Stomach smooth muscle (tissue), 2 donors: ENCODE measurements around the gene ECSCR.
"Not testable (repeated sequence)": the region's sequence is repeated elsewhere in the genome, so short reads cannot be mapped to it uniquely, and the experiment has no call there.

Experiments
- H3K27ac ChIP-seq: one replicate; pipeline ENCODE4 v1.7.0; 2013; ENCODE audit warnings: mild to moderate bottlenecking, low read length, inconsistent platforms
- H3K27me3 ChIP-seq, 2 donors: one replicate each; pipeline ENCODE4 v1.7.0; 2013; ENCODE audit warnings: low read length in 2 of 2; ENCODE audit not compliant: insufficient read depth in 2 of 2, control insufficient read depth in 1 of 2
- H3K36me3 ChIP-seq, 2 donors: one replicate each; pipeline ENCODE4 v1.7.0; 2013; ENCODE audit warnings: low read length in 2 of 2; ENCODE audit not compliant: control insufficient read depth in 2 of 2, insufficient read depth in 2 of 2
- H3K4me1 ChIP-seq: one replicate; pipeline ENCODE4 v1.7.0; 2013; ENCODE audit warnings: low read length; ENCODE audit not compliant: control insufficient read depth, insufficient read depth
- H3K4me3 ChIP-seq, 2 donors: one replicate each; pipeline ENCODE4 v1.7.0; 2013; ENCODE audit warnings: low read length in 2 of 2
- H3K9ac ChIP-seq, 2 donors: one replicate each; pipeline ENCODE4 v1.7.0; 2013; ENCODE audit warnings: low read length in 2 of 2, mild to moderate bottlenecking in 1 of 2
- H3K9me3 ChIP-seq, 2 donors: one replicate each; pipeline ENCODE4 v1.7.0; 2013; ENCODE audit warnings: low read length in 2 of 2; ENCODE audit not compliant: control insufficient read depth in 2 of 2
- donor health status: healthy.
- donor health status: Pancreatic carcinoma.

The ECSCR gene

DNA sequence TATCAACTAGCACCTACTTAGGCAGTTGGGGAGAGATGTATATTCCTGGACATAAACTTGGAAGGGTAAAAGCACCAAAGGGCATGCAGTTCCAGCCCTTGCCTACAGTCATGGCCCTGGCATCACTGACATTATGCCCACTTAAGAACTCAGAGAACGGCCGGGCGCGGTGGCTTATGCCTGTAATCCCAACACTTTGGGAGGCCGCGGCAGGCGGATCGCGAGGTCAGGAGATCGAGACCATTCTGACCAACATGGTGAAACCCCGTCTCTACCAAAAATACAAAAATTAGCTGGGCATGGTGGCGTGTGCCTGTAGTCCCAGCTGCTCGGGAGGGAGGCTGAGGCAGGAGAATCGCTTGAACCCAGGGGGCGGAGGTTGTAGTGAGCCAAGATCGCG lies 22.1 kb downstream of the ECSCR start:
- not testable (repeated sequence) for H3K9me3 ChIP-seq, H3K27me3 ChIP-seq, H3K4me3 ChIP-seq, H3K36me3 ChIP-seq, H3K9ac ChIP-seq
- Histone ChIP-seq H3K4me1 (peaks cover 18% of the 10 kb centered on the region), H3K27ac (peak overlapping the region; percentile 92)

- H3K36me3 ChIP-seq = peaks cover 0 to 6% of the 10 kb centered on the region in 2 donors
- peak within 1 kb of the TSS; percentile 92 for H3K27ac ChIP-seq
- peaks cover 15% of the 10 kb centered on the region for H3K4me1 ChIP-seq
- peak within 1 kb of the TSS; percentile 94 to 99 for H3K9ac ChIP-seq
- H3K4me3 ChIP-seq = peak within 1 kb of the TSS; percentile 82 to 97
- H3K27me3 ChIP-seq = no peaks in the 10 kb centered on the region
- no peaks in the 10 kb centered on the region for H3K9me3 ChIP-seq
These were observed 23.3 kb downstream of the ECSCR start, which contains the start of gene DNAJC18 for GRCh38 chr5:139439013-139439903. Gene DNAJC18, minus strand, starts transcription at chr5:139439525. Its CDS starts 80 bp downstream, at chr5:139439445.

GRCh38 chr5:139438707-139439012 lies 23.9 kb downstream of the ECSCR start:
- peak overlapping the region; percentile 82 to 97 for H3K4me3 ChIP-seq
- peaks cover 0 to 6% of the 10 kb centered on the region in 2 donors for H3K36me3 ChIP-seq
- H3K9ac ChIP-seq = peak overlapping the region in 1 of 2 donors; percentile 75
- H3K4me1 ChIP-seq = peaks cover 15% of the 10 kb centered on the region
- H3K27ac ChIP-seq = no peak overlapping the region
- H3K27me3 ChIP-seq = no peaks in the 10 kb centered on the region
- no peaks in the 10 kb centered on the region for H3K9me3 ChIP-seq

DNA sequence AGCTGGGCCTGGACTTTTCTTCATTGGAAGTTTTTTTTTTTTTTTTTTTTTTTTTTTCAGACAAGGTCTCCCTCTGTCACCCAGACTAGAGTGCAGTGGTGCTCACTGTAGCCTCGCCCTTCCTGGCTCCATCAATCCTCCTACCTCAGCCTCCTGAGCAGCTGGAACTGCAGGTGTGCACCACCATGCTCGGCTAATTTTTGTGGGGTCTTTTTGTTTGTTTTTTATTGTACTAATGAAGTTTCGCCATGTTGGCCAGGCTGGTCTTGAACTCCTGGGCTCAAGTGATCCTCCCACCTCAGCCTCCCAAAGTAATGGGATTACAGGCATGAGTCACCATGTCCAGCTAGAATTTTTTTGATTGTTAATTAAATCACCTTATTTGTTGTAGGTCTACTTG lies 26.9 kb downstream of the ECSCR start:
- no peak overlapping the region for H3K9ac ChIP-seq
- H3K4me3 ChIP-seq = no peak overlapping the region
- peaks cover 15% of the 10 kb centered on the region for H3K4me1 ChIP-seq
- no peaks in the 10 kb centered on the region for H3K27me3 ChIP-seq
- H3K36me3 ChIP-seq = peaks cover 5 to 13% of the 10 kb centered on the region in 2 donors
- H3K27ac ChIP-seq = no peak overlapping the region
- no peaks in the 10 kb centered on the region for H3K9me3 ChIP-seq

GRCh38 chr5:139431706-139432105 lies 30.8 kb downstream of the ECSCR start:
- Histone ChIP-seq H3K36me3 (peaks cover 12 to 16% of the 10 kb centered on the region in 2 donors), H3K27ac (no peak overlapping the region), H3K4me3 (no peak overlapping the region), H3K9me3 (no peaks in the 10 kb centered on the region), H3K27me3 (no peaks in the 10 kb centered on the region), H3K4me1 (no peaks in the 10 kb centered on the region), H3K9ac (no peak overlapping the region)

- H3K9me3 ChIP-seq = no peaks in the 10 kb centered on the region
- no peak overlapping the region for H3K4me3 ChIP-seq
- peaks cover 18 to 22% of the 10 kb centered on the region in 2 donors for H3K36me3 ChIP-seq
- H3K9ac ChIP-seq = no peak overlapping the region
- H3K27me3 ChIP-seq = no peaks in the 10 kb centered on the region
- no peaks in the 10 kb centered on the region for H3K4me1 ChIP-seq
- H3K27ac ChIP-seq = no peak overlapping the region
These were observed 32.5 kb downstream of the ECSCR start for GRCh38 chr5:139430015-139430414.

GRCh38 chr5:139426203-139426885 lies 36.2 kb downstream of the ECSCR start:
- H3K27ac ChIP-seq = no peak overlapping the region

GRCh38 chr5:139425497-139425896 lies 37.0 kb downstream of the ECSCR start:
- Histone ChIP-seq H3K27me3 (no peaks in the 10 kb centered on the region), H3K9ac (no peak overlapping the region), H3K4me1 (no peaks in the 10 kb centered on the region), H3K9me3 (no peaks in the 10 kb centered on the region), H3K27ac (no peak overlapping the region), H3K4me3 (no peak overlapping the region), H3K36me3 (peaks cover 17 to 22% of the 10 kb centered on the region in 2 donors)

More at GRCh38 chr5:139426203-139426885, 36.2 kb downstream of the ECSCR start:
- Histone ChIP-seq H3K9ac (no peak overlapping the region), H3K4me1 (no peaks in the 10 kb centered on the region), H3K27me3 (no peaks in the 10 kb centered on the region), H3K36me3 (peaks cover 19 to 22% of the 10 kb centered on the region in 2 donors), H3K9me3 (no peaks in the 10 kb centered on the region), H3K4me3 (no peak overlapping the region)

GRCh38 chr5:139422307-139422893 lies 40.1 kb downstream of the ECSCR start:
- H3K36me3 ChIP-seq = peaks cover 25 to 33% of the 10 kb centered on the region in 2 donors
- peaks cover 11% of the 10 kb centered on the region for H3K4me1 ChIP-seq
- no peak overlapping the region for H3K9ac ChIP-seq
- H3K9me3 ChIP-seq = no peaks in the 10 kb centered on the region
- no peak overlapping the region for H3K4me3 ChIP-seq
- H3K27me3 ChIP-seq = no peaks in the 10 kb centered on the region
- H3K27ac ChIP-seq = no peak overlapping the region

GRCh38 chr5:139419226-139420192 lies 43.0 kb downstream of the ECSCR start:
- H3K27me3 ChIP-seq = no peaks in the 10 kb centered on the region
- no peak overlapping the region for H3K4me3 ChIP-seq
- H3K9me3 ChIP-seq = no peaks in the 10 kb centered on the region
- H3K36me3 ChIP-seq = peaks cover 19 to 22% of the 10 kb centered on the region in 2 donors
- no peak overlapping the region for H3K27ac ChIP-seq
- no peak overlapping the region for H3K9ac ChIP-seq
- peaks cover 35% of the 10 kb centered on the region for H3K4me1 ChIP-seq
